ENCODE results near the gene TAMALIN.
"Not testable (repeated sequence)": the region's sequence is repeated elsewhere in the genome, so short reads cannot be mapped to it uniquely, and the experiment has no call there.

DNA sequence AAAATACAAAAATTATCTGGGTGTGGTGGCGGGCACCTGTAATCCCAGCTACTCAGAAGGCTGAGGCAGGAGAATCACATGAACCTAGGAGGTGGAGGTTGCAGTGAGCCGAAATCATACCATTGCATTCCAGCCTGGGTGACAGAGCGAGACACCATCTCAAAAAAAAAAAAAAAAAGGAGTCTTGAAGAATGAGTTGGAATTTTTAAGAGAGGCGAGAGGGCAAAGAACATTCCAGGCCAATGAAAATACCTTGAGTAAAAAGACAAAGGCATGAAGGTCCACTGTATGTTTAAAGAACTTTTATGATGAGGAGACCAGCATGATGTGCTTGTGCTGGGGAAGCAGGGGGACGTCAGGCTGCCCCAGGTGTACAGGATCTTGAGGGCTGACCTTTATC is 27.4 kb upstream of the TAMALIN start:
- TF ChIP-seq, protein P1, sequence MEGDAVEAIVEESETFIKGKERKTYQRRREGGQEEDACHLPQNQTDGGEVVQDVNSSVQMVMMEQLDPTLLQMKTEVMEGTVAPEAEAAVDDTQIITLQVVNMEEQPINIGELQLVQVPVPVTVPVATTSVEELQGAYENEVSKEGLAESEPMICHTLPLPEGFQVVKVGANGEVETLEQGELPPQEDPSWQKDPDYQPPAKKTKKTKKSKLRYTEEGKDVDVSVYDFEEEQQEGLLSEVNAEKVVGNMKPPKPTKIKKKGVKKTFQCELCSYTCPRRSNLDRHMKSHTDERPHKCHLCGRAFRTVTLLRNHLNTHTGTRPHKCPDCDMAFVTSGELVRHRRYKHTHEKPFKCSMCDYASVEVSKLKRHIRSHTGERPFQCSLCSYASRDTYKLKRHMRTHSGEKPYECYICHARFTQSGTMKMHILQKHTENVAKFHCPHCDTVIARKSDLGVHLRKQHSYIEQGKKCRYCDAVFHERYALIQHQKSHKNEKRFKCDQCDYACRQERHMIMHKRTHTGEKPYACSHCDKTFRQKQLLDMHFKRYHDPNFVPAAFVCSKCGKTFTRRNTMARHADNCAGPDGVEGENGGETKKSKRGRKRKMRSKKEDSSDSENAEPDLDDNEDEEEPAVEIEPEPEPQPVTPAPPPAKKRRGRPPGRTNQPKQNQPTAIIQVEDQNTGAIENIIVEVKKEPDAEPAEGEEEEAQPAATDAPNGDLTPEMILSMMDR (IDR thresholded peaks at IDR 0.05), result not testable (repeated sequence)
- not testable (repeated sequence) for TF ChIP-seq POLR2A (IDR thresholded peaks at IDR 0.05)

Measured in thyroid gland (tissue), 4 donors.